Immature natural killer cell (primary cell): ENCODE data around the gene C2CD2. TPM values are rescaled to one million over a fixed set of nuclear protein-coding genes. Genes with fewer than 3 reads are reported as not detected.

Source experiments
- DNase-seq, 3 donors: peaks; one replicate each; pipeline ENCODE4 v3.0.0; 2022; ENCODE audit warnings: mixed read lengths in 1 of 3
- H3K27ac Mint-ChIP-seq, 6 donors: one replicate each; pipeline ENCODE4 v1.8.0; 2020; ENCODE audit warnings: mixed read lengths in 6 of 6, mild to moderate bottlenecking in 5 of 6, inconsistent platforms in 4 of 6, moderate library complexity in 3 of 6
- H3K27me3 Mint-ChIP-seq, 3 donors: one replicate each; pipeline ENCODE4 v1.8.0; 2020 to 2021; ENCODE audit warnings: low read depth in 3 of 3, mild to moderate bottlenecking in 3 of 3, mixed read lengths in 3 of 3, moderate library complexity in 3 of 3, inconsistent platforms in 1 of 3
- H3K36me3 Mint-ChIP-seq, 3 donors: one replicate each; pipeline ENCODE4 v1.8.0; 2020; ENCODE audit warnings: mixed read lengths in 3 of 3, inconsistent platforms in 2 of 3, mild to moderate bottlenecking in 2 of 3
- H3K4me1 Mint-ChIP-seq, 2 donors: one replicate each; pipeline ENCODE4 v1.8.0; 2020; ENCODE audit warnings: inconsistent platforms in 2 of 2, mild to moderate bottlenecking in 2 of 2, mixed read lengths in 2 of 2, moderate library complexity in 1 of 2
- H3K4me3 Mint-ChIP-seq, 5 donors: one replicate each; pipeline ENCODE4 v1.8.0; 2020; ENCODE audit warnings: mild to moderate bottlenecking in 5 of 5, mixed read lengths in 5 of 5, inconsistent platforms in 3 of 5, moderate library complexity in 3 of 5
- H3K9me3 Mint-ChIP-seq, 6 donors: one replicate each; pipeline ENCODE4 v1.8.0; 2020; ENCODE audit warnings: mild to moderate bottlenecking in 6 of 6, mixed read lengths in 6 of 6, inconsistent platforms in 4 of 6, moderate library complexity in 3 of 6
- polyA plus RNA-seq, 3 donors: library from polyadenylated mRNA; unstranded; fragments of 300-500 nt; fragmentation: Illumina TruSeq; gene quantifications; one replicate each; pipeline ENCODE4 v1.2.3, GENCODE V29; 2021

Gene C2CD2
- polyA plus RNA-seq, 3 donors from 2014 or later = 2.1 TPM; not detected in 1

GRCh38 chr21:41931041-41931451, 22.8 kb downstream of the C2CD2 start:
- Mint-ChIP-seq H3K36me3 (peaks cover 0 to 3% (median 0%) of the 10 kb centered on the region in 3 donors), H3K27ac (no peak overlapping the region), H3K4me3 (no peak overlapping the region), H3K27me3 (peaks cover 2 to 17% (median 10%) of the 10 kb centered on the region in 3 donors), H3K9me3 (no peaks in the 10 kb centered on the region), H3K4me1 (peaks cover 33 to 49% of the 10 kb centered on the region in 2 donors)
- DNase-seq = no peak

- Mint-ChIP-seq H3K27me3 (peaks cover 2 to 12% (median 12%) of the 10 kb centered on the region in 3 donors), H3K36me3 (peaks cover 0 to 3% (median 0%) of the 10 kb centered on the region in 3 donors), H3K4me3 (no peak overlapping the region), H3K27ac (peak overlapping the region in 1 of 6 donors; percentile 97), H3K4me1 (peaks cover 45 to 67% of the 10 kb centered on the region in 2 donors), H3K9me3 (no peaks in the 10 kb centered on the region)
- no peak for DNase-seq
These were observed 24.6 kb downstream of the C2CD2 start for GRCh38 chr21:41929248-41929647.

- H3K9me3 Mint-ChIP-seq = no peaks in the 10 kb centered on the region
- H3K27me3 Mint-ChIP-seq = peaks cover 0 to 12% (median 8%) of the 10 kb centered on the region in 3 donors
- peak overlapping the region; percentile 47 to 66 (median 60) for H3K4me3 Mint-ChIP-seq
- peak; percentile 37 to 63 (median 51) for DNase-seq
- peaks cover 49 to 71% of the 10 kb centered on the region in 2 donors for H3K4me1 Mint-ChIP-seq
- H3K27ac Mint-ChIP-seq = peak overlapping the region; percentile 43 to 97 (median 82)
- H3K36me3 Mint-ChIP-seq = peaks cover 0 to 3% (median 0%) of the 10 kb centered on the region in 3 donors
These were observed 25.1 kb downstream of the C2CD2 start for GRCh38 chr21:41928621-41929220.

GRCh38 chr21:41927727-41928409, 25.9 kb downstream of the C2CD2 start:
- peak overlapping the region; percentile 30 to 99 (median 92) for H3K27ac Mint-ChIP-seq
- DNase-seq = peak; percentile 18 to 30 (median 23)
- H3K9me3 Mint-ChIP-seq = no peaks in the 10 kb centered on the region
- peaks cover 0 to 6% (median 4%) of the 10 kb centered on the region in 3 donors for H3K27me3 Mint-ChIP-seq
- H3K36me3 Mint-ChIP-seq = peaks cover 0 to 4% (median 0%) of the 10 kb centered on the region in 3 donors
- peak overlapping the region; percentile 46 to 66 (median 60) for H3K4me3 Mint-ChIP-seq
- peaks cover 46 to 69% of the 10 kb centered on the region in 2 donors for H3K4me1 Mint-ChIP-seq

DNA sequence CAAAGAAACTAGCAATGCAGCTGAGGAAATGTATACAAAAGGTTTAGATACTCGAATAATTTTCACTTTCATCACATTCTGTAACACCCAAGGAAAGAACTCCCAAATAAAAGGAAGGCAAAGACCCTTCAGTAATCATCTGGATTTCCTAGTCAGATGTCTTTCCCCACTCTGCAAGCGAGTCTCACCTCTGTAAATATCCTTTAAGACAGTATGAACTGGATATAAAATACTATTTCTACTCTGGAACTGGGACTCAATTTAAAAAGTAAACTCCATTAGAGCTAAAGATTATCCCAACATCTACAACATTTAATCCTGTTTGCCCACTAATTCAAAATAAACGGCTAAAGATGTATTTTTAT, 27.0 kb downstream of the C2CD2 start:
- peaks cover 0 to 4% (median 0%) of the 10 kb centered on the region in 3 donors for H3K36me3 Mint-ChIP-seq
- H3K4me3 Mint-ChIP-seq = peak overlapping the region; percentile 91 to 99 (median 94)
- peaks cover 0 to 2% (median 0%) of the 10 kb centered on the region in 3 donors for H3K27me3 Mint-ChIP-seq
- peak in 1 of 3 donors; percentile 17 for DNase-seq
- H3K9me3 Mint-ChIP-seq = no peaks in the 10 kb centered on the region
- H3K27ac Mint-ChIP-seq = peak overlapping the region; percentile 95 to 100 (median 98)
- H3K4me1 Mint-ChIP-seq = peaks cover 44 to 62% of the 10 kb centered on the region in 2 donors

DNA sequence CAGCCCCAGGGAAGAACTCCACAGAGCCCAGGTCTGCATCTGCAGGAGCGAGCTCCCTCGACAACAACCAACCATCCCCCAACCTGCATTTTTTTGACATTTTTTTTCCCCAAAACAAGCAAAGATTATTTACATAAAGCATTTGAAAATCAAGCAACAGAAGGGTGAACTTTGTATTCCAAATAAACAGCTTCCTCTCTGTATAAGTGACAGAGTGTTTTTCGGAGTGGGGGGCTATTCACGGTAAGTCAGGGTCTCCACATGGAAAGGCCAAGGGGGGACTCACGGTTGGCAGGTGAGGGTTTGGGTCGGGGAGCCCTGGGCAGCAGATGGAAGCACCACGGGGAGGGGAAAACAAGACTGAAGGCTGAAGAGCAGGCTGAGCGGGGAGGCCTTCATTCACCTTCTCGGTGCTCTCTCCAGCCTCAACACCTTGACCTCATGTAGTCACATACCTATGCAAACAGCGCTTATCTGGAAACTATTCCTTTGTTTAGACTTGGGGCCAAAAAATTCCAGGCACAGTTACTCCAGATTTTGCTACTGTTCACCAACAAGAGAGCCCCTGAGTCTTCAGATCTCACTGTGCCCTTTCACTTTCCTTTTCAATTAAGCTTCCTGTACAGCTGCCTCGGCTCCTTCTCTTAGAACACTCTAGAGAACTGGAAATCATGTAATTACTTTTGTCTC, 27.6 kb downstream of the C2CD2 start:
- Mint-ChIP-seq H3K4me3 (peak overlapping the region; percentile 91 to 99 (median 94)), H3K4me1 (peaks cover 44 to 62% of the 10 kb centered on the region in 2 donors)

GRCh38 chr21:41925767-41926116, 28.1 kb downstream of the C2CD2 start:
- Mint-ChIP-seq H3K27ac (peak overlapping the region; percentile 95 to 100 (median 98)), H3K4me3 (peak overlapping the region; percentile 91 to 99 (median 94)), H3K27me3 (peaks cover 0 to 2% (median 0%) of the 10 kb centered on the region in 3 donors), H3K36me3 (peaks cover 0 to 10% (median 0%) of the 10 kb centered on the region in 3 donors), H3K4me1 (peaks cover 44 to 62% of the 10 kb centered on the region in 2 donors), H3K9me3 (no peaks in the 10 kb centered on the region)
- no peak for DNase-seq

More for the DNA sequence above, 27.6 kb downstream of the C2CD2 start:
- DNase-seq = peak; percentile 50 to 65 (median 63)
- peaks cover 0 to 8% (median 0%) of the 10 kb centered on the region in 3 donors for H3K36me3 Mint-ChIP-seq
- peak overlapping the region; percentile 95 to 100 (median 98) for H3K27ac Mint-ChIP-seq
- H3K27me3 Mint-ChIP-seq = peaks cover 0 to 2% (median 0%) of the 10 kb centered on the region in 3 donors
- H3K9me3 Mint-ChIP-seq = no peaks in the 10 kb centered on the region

GRCh38 chr21:41924368-41924754, 29.5 kb downstream of the C2CD2 start:
- Mint-ChIP-seq H3K27me3 (peaks cover 0 to 2% (median 0%) of the 10 kb centered on the region in 3 donors), H3K36me3 (peaks cover 0 to 13% (median 0%) of the 10 kb centered on the region in 3 donors), H3K9me3 (no peaks in the 10 kb centered on the region), H3K27ac (peak overlapping the region in 1 of 6 donors; percentile 40), H3K4me3 (peak overlapping the region in 2 of 5 donors; percentile 28 to 32), H3K4me1 (peaks cover 44 to 60% of the 10 kb centered on the region in 2 donors)
- no peak for DNase-seq

DNA sequence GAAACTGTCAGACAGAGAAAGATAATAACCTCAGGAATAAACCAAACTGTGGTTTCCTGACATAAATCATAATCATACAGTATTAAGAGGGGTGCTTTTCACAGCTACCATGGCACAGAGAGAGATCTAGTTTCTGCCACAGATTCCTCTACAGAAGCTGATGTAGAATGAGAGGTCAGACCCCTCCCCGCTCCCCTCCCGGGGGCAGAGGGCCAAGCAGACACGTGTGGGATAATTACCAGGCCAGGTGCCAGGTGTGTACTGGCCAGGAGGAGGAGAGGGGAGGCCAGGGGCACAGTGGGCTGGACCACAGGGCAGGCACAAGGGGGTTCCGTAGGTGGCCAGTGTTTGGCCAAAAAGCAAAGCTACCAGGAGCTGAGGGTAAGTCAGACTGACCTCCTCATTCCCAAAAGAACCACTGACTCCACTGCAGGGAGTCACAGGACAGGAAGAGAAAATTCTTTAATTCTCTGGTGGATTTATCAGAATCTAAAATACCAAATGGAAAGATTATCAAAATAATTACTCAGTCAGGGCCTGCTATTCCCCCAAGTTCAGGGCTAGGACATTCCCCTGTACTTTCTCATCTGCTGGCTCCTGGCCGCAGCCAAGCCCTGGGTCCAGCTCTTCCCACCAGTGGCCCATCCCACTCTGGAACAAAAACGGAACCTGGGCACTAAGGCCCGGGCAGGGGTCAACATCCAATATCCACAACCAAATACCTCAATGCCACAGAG, 30.0 kb downstream of the C2CD2 start:
- H3K27me3 Mint-ChIP-seq = peaks cover 0 to 2% (median 0%) of the 10 kb centered on the region in 3 donors
- no peak for DNase-seq
- H3K36me3 Mint-ChIP-seq = peaks cover 2 to 15% (median 4%) of the 10 kb centered on the region in 3 donors
- peaks cover 43 to 54% of the 10 kb centered on the region in 2 donors for H3K4me1 Mint-ChIP-seq
- peak overlapping the region in 3 of 5 donors; percentile 10 to 35 (median 32) for H3K4me3 Mint-ChIP-seq
- peak overlapping the region in 3 of 6 donors; percentile 3 to 56 (median 12) for H3K27ac Mint-ChIP-seq
- H3K9me3 Mint-ChIP-seq = no peaks in the 10 kb centered on the region

- Mint-ChIP-seq H3K4me3 (peak overlapping the region in 2 of 5 donors; percentile 23 to 35), H3K36me3 (peaks cover 4 to 18% (median 5%) of the 10 kb centered on the region in 3 donors), H3K27ac (peak overlapping the region in 2 of 6 donors; percentile 3 to 56), H3K9me3 (no peaks in the 10 kb centered on the region), H3K27me3 (peaks cover 0 to 2% (median 0%) of the 10 kb centered on the region in 3 donors), H3K4me1 (peaks cover 37 to 48% of the 10 kb centered on the region in 2 donors)
- DNase-seq = no peak
These were observed 30.6 kb downstream of the C2CD2 start for GRCh38 chr21:41923186-41923585.

DNA sequence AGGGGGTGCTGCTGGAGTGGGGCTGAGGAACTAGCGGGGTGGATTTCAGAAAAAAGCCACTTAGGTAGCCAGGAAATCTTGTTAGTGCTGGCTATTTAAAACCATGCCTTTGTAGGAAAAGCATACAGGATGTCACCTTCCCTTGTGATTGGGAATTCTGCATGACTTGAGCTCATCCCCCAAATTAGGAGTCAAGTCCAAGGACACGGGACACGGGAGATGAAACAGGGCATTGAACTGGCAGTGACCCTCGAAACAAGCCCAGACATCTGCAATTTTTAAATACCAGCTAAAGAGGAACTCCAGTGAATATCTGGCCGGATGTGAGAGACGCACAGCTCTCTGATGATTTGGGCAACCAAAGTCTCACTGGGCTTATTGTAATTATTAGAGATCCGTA, 32.8 kb downstream of the C2CD2 start:
- Mint-ChIP-seq H3K4me1 (peaks cover 19 to 30% of the 10 kb centered on the region in 2 donors), H3K27me3 (peaks cover 0 to 2% (median 0%) of the 10 kb centered on the region in 3 donors), H3K27ac (no peak overlapping the region), H3K4me3 (no peak overlapping the region), H3K9me3 (no peaks in the 10 kb centered on the region), H3K36me3 (peaks cover 16 to 36% (median 17%) of the 10 kb centered on the region in 3 donors)
- no peak for DNase-seq

- Mint-ChIP-seq H3K4me3 (no peak overlapping the region), H3K27ac (no peak overlapping the region), H3K9me3 (no peaks in the 10 kb centered on the region), H3K4me1 (peaks cover 14 to 24% of the 10 kb centered on the region in 2 donors), H3K27me3 (peaks cover 0 to 2% (median 0%) of the 10 kb centered on the region in 3 donors), H3K36me3 (peaks cover 18 to 40% (median 19%) of the 10 kb centered on the region in 3 donors)
- DNase-seq = no peak
These were observed 33.3 kb downstream of the C2CD2 start for GRCh38 chr21:41920476-41920875.
